HL-60 (cell line): Measurements from ENCODE around the gene ATP8A2.

Experiments used
- GABPA ChIP-seq: IDR thresholded peaks from 2 replicates; pipeline ENCODE4 v1.6.1; 2012; ENCODE audit warnings: low read depth
- POLR2AphosphoS5 ChIP-seq: IDR thresholded peaks from 2 replicates; pipeline ENCODE4 v1.6.1; 2012; ENCODE audit warnings: low read depth
- SPI1 ChIP-seq: IDR thresholded peaks from 2 replicates; pipeline ENCODE4 v1.6.1; 2012; ENCODE audit warnings: low read depth, mild to moderate bottlenecking, borderline replicate concordance
- TF ChIP-seq, protein P1 (sequence below): IDR thresholded peaks from one replicate; pipeline ENCODE4 v1.5.1; 2011; ENCODE audit warnings: low read length, control low read depth, inconsistent platforms; ENCODE audit not compliant: insufficient read depth
- TF ChIP-seq, protein P2 (sequence below): IDR thresholded peaks from 2 replicates; pipeline ENCODE4 v1.6.1; 2012; ENCODE audit warnings: low read depth; ENCODE audit not compliant: insufficient replicate concordance

DNA sequence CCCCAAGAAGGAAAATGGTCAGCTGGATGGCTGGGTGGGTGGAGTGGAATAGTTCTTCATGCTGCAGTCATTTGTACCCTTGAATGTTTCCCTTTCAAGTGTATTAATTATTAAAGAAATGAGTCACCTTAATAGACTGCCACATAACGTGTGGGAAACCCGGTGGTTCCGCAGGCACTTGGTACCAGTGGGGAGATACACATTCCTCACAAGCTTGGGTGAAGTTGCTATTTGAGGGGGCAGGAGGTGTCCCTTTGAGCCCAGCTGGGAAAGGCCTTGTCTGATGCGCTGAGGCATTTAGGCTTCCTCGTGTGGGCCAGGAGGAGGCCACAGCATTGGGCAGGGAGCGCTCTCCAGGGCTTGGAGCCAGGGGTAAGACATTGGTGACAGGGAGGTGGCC, 57.7 kb downstream of the ATP8A2 start:
- TF ChIP-seq, protein P1, sequence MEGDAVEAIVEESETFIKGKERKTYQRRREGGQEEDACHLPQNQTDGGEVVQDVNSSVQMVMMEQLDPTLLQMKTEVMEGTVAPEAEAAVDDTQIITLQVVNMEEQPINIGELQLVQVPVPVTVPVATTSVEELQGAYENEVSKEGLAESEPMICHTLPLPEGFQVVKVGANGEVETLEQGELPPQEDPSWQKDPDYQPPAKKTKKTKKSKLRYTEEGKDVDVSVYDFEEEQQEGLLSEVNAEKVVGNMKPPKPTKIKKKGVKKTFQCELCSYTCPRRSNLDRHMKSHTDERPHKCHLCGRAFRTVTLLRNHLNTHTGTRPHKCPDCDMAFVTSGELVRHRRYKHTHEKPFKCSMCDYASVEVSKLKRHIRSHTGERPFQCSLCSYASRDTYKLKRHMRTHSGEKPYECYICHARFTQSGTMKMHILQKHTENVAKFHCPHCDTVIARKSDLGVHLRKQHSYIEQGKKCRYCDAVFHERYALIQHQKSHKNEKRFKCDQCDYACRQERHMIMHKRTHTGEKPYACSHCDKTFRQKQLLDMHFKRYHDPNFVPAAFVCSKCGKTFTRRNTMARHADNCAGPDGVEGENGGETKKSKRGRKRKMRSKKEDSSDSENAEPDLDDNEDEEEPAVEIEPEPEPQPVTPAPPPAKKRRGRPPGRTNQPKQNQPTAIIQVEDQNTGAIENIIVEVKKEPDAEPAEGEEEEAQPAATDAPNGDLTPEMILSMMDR = no peak
- TF ChIP-seq, protein P2, sequence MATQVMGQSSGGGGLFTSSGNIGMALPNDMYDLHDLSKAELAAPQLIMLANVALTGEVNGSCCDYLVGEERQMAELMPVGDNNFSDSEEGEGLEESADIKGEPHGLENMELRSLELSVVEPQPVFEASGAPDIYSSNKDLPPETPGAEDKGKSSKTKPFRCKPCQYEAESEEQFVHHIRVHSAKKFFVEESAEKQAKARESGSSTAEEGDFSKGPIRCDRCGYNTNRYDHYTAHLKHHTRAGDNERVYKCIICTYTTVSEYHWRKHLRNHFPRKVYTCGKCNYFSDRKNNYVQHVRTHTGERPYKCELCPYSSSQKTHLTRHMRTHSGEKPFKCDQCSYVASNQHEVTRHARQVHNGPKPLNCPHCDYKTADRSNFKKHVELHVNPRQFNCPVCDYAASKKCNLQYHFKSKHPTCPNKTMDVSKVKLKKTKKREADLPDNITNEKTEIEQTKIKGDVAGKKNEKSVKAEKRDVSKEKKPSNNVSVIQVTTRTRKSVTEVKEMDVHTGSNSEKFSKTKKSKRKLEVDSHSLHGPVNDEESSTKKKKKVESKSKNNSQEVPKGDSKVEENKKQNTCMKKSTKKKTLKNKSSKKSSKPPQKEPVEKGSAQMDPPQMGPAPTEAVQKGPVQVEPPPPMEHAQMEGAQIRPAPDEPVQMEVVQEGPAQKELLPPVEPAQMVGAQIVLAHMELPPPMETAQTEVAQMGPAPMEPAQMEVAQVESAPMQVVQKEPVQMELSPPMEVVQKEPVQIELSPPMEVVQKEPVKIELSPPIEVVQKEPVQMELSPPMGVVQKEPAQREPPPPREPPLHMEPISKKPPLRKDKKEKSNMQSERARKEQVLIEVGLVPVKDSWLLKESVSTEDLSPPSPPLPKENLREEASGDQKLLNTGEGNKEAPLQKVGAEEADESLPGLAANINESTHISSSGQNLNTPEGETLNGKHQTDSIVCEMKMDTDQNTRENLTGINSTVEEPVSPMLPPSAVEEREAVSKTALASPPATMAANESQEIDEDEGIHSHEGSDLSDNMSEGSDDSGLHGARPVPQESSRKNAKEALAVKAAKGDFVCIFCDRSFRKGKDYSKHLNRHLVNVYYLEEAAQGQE = no peak
- TF ChIP-seq GABPA (no peak), POLR2AphosphoS5 (no peak), SPI1 (no peak)
